Non-pigmented ciliary epithelial cell (primary cell): ENCODE data around the gene MACROH2A2.
"Not testable (repeated sequence)": the region's sequence is repeated elsewhere in the genome, so short reads cannot be mapped to it uniquely, and the experiment has no call there.

Experiments used
- DNase-seq: peaks from one replicate; pipeline ENCODE4 v3.0.0-alpha.2; 2010; ENCODE audit warnings: low read depth

Gene MACROH2A2

GRCh38 chr10:70068925-70069324 lies 16.3 kb downstream of the MACROH2A2 start:
- no peak for DNase-seq

- DNase-seq: no peak
Measured at GRCh38 chr10:70069346-70069745, 16.7 kb downstream of the MACROH2A2 start.

- DNase-seq: no peak
Measured at GRCh38 chr10:70070834-70071233, 18.2 kb downstream of the MACROH2A2 start.

GRCh38 chr10:70074165-70074564 lies 21.5 kb downstream of the MACROH2A2 start:
- DNase-seq: no peak

GRCh38 chr10:70074971-70075370 lies 22.3 kb downstream of the MACROH2A2 start:
- no peak for DNase-seq

- no peak for DNase-seq
Measured at GRCh38 chr10:70078329-70078728, 25.7 kb downstream of the MACROH2A2 start.

- no peak for DNase-seq
Measured at GRCh38 chr10:70078937-70079336, 26.3 kb downstream of the MACROH2A2 start.

- not testable (repeated sequence) for DNase-seq
Measured at GRCh38 chr10:70080789-70081188, 28.1 kb downstream of the MACROH2A2 start.

- DNase-seq: no peak
Measured at GRCh38 chr10:70084189-70084588, 31.5 kb downstream of the MACROH2A2 start.

GRCh38 chr10:70085975-70086613 lies 33.4 kb downstream of the MACROH2A2 start:
- DNase-seq: no peak

GRCh38 chr10:70087616-70088307 lies 35.1 kb downstream of the MACROH2A2 start:
- no peak for DNase-seq

GRCh38 chr10:70088308-70088698 lies 35.7 kb downstream of the MACROH2A2 start:
- DNase-seq: no peak

- no peak for DNase-seq
Measured at GRCh38 chr10:70090013-70090412, 37.4 kb downstream of the MACROH2A2 start.

GRCh38 chr10:70090951-70091350 lies 38.3 kb downstream of the MACROH2A2 start:
- DNase-seq: no peak

- no peak for DNase-seq
Measured at GRCh38 chr10:70092389-70092718, 39.7 kb downstream of the MACROH2A2 start.

GRCh38 chr10:70093335-70093944 lies 40.8 kb downstream of the MACROH2A2 start:
- DNase-seq: no peak

GRCh38 chr10:70094250-70094649 lies 41.6 kb downstream of the MACROH2A2 start:
- no peak for DNase-seq

GRCh38 chr10:70096016-70096704 lies 43.5 kb downstream of the MACROH2A2 start:
- no peak for DNase-seq

GRCh38 chr10:70096705-70097420 lies 44.2 kb downstream of the MACROH2A2 start:
- DNase-seq: no peak

- no peak for DNase-seq
Measured at GRCh38 chr10:70097459-70097858, 44.8 kb downstream of the MACROH2A2 start.

GRCh38 chr10:70098271-70098670 lies 45.6 kb downstream of the MACROH2A2 start:
- DNase-seq: no peak

GRCh38 chr10:70101068-70101562 lies 48.5 kb downstream of the MACROH2A2 start:
- DNase-seq: not testable (repeated sequence)
